ENCODE results near the gene CTXN1.
A peak's percentile ranks its signal among the peaks of the same experiment; 100 is the strongest.

The CTXN1 gene

GRCh38 chr19:7915250-7916102, 10.5 kb downstream of the CTXN1 start:
- peaks cover 9% of the 10 kb centered on the region for H3K27me3 Mint-ChIP-seq
- peak overlapping the region; percentile 76 for H3K4me3 Mint-ChIP-seq
- no peaks in the 10 kb centered on the region for H3K36me3 Mint-ChIP-seq
- no peaks in the 10 kb centered on the region for H3K9me3 Mint-ChIP-seq (ENCODE audit: low read depth)
- H3K4me1 Mint-ChIP-seq (ENCODE audit: low read depth) = peaks cover 21% of the 10 kb centered on the region
- no peak overlapping the region for H3K27ac Mint-ChIP-seq

GRCh38 chr19:7914598-7915045, 11.3 kb downstream of the CTXN1 start, which contains the start of gene TGFBR3L:
TSS of gene TGFBR3L (plus strand) at chr19:7914830.
- Mint-ChIP-seq H3K4me3 (peak within 1 kb of the TSS; percentile 76), H3K9me3 (ENCODE audit: low read depth) (no peaks in the 10 kb centered on the region), H3K27me3 (peaks cover 6% of the 10 kb centered on the region), H3K27ac (no peak within 1 kb of the TSS), H3K36me3 (no peaks in the 10 kb centered on the region), H3K4me1 (ENCODE audit: low read depth) (peaks cover 16% of the 10 kb centered on the region)

GRCh38 chr19:7914099-7914498, 11.8 kb downstream of the CTXN1 start:
- Mint-ChIP-seq H3K36me3 (no peaks in the 10 kb centered on the region), H3K27ac (no peak overlapping the region), H3K27me3 (peaks cover 5% of the 10 kb centered on the region), H3K4me1 (ENCODE audit: low read depth) (peaks cover 14% of the 10 kb centered on the region), H3K9me3 (ENCODE audit: low read depth) (no peaks in the 10 kb centered on the region), H3K4me3 (no peak overlapping the region)

- Mint-ChIP-seq H3K4me1 (ENCODE audit: low read depth) (peaks cover 14% of the 10 kb centered on the region), H3K36me3 (no peaks in the 10 kb centered on the region), H3K9me3 (ENCODE audit: low read depth) (no peaks in the 10 kb centered on the region), H3K27me3 (peaks cover 5% of the 10 kb centered on the region), H3K4me3 (no peak overlapping the region), H3K27ac (no peak overlapping the region)
Measured at GRCh38 chr19:7913652-7914051, 12.3 kb downstream of the CTXN1 start.

- H3K4me1 Mint-ChIP-seq (ENCODE audit: low read depth) = peaks cover 9% of the 10 kb centered on the region
- H3K27me3 Mint-ChIP-seq = peaks cover 5% of the 10 kb centered on the region
- H3K27ac Mint-ChIP-seq = no peak overlapping the region
- no peaks in the 10 kb centered on the region for H3K9me3 Mint-ChIP-seq (ENCODE audit: low read depth)
- H3K4me3 Mint-ChIP-seq = no peak overlapping the region
- H3K36me3 Mint-ChIP-seq = no peaks in the 10 kb centered on the region
Measured at GRCh38 chr19:7912697-7913564, 13.0 kb downstream of the CTXN1 start.

GRCh38 chr19:7912144-7912696, 13.7 kb downstream of the CTXN1 start:
- H3K4me3 Mint-ChIP-seq = no peak overlapping the region
- no peaks in the 10 kb centered on the region for H3K36me3 Mint-ChIP-seq
- no peak overlapping the region for H3K27ac Mint-ChIP-seq
- H3K9me3 Mint-ChIP-seq (ENCODE audit: low read depth) = no peaks in the 10 kb centered on the region
- peaks cover 7% of the 10 kb centered on the region for H3K4me1 Mint-ChIP-seq (ENCODE audit: low read depth)
- peaks cover 5% of the 10 kb centered on the region for H3K27me3 Mint-ChIP-seq

- H3K4me3 Mint-ChIP-seq = no peak overlapping the region
- H3K27me3 Mint-ChIP-seq = peaks cover 4% of the 10 kb centered on the region
- no peaks in the 10 kb centered on the region for H3K9me3 Mint-ChIP-seq (ENCODE audit: low read depth)
- no peak overlapping the region for H3K27ac Mint-ChIP-seq
- H3K36me3 Mint-ChIP-seq = no peaks in the 10 kb centered on the region
- H3K4me1 Mint-ChIP-seq (ENCODE audit: low read depth) = peaks cover 6% of the 10 kb centered on the region
Measured at GRCh38 chr19:7911508-7912143, 14.3 kb downstream of the CTXN1 start.

GRCh38 chr19:7910321-7911161, 15.4 kb downstream of the CTXN1 start:
- H3K4me3 Mint-ChIP-seq = no peak overlapping the region
- no peak overlapping the region for H3K27ac Mint-ChIP-seq
- H3K9me3 Mint-ChIP-seq (ENCODE audit: low read depth) = no peaks in the 10 kb centered on the region
- H3K4me1 Mint-ChIP-seq (ENCODE audit: low read depth) = peaks cover 8% of the 10 kb centered on the region
- peaks cover 2% of the 10 kb centered on the region for H3K27me3 Mint-ChIP-seq
- peaks cover 1% of the 10 kb centered on the region for H3K36me3 Mint-ChIP-seq

- H3K27me3 Mint-ChIP-seq = no peaks in the 10 kb centered on the region
- H3K4me3 Mint-ChIP-seq = no peak overlapping the region
- peaks cover 2% of the 10 kb centered on the region for H3K36me3 Mint-ChIP-seq
- H3K4me1 Mint-ChIP-seq (ENCODE audit: low read depth) = peaks cover 13% of the 10 kb centered on the region
- H3K9me3 Mint-ChIP-seq (ENCODE audit: low read depth) = no peaks in the 10 kb centered on the region
- no peak overlapping the region for H3K27ac Mint-ChIP-seq
Measured at GRCh38 chr19:7909471-7910067, 16.4 kb downstream of the CTXN1 start.

- Mint-ChIP-seq H3K4me1 (ENCODE audit: low read depth) (peaks cover 14% of the 10 kb centered on the region), H3K27me3 (no peaks in the 10 kb centered on the region), H3K4me3 (no peak overlapping the region), H3K27ac (no peak overlapping the region), H3K9me3 (ENCODE audit: low read depth) (no peaks in the 10 kb centered on the region), H3K36me3 (peaks cover 2% of the 10 kb centered on the region)
Measured at GRCh38 chr19:7908742-7909461, 17.0 kb downstream of the CTXN1 start.

GRCh38 chr19:7908078-7908699, 17.7 kb downstream of the CTXN1 start:
- no peaks in the 10 kb centered on the region for H3K9me3 Mint-ChIP-seq (ENCODE audit: low read depth)
- H3K4me3 Mint-ChIP-seq = no peak overlapping the region
- peaks cover 16% of the 10 kb centered on the region for H3K4me1 Mint-ChIP-seq (ENCODE audit: low read depth)
- no peak overlapping the region for H3K27ac Mint-ChIP-seq
- H3K36me3 Mint-ChIP-seq = peaks cover 2% of the 10 kb centered on the region
- H3K27me3 Mint-ChIP-seq = no peaks in the 10 kb centered on the region

- Mint-ChIP-seq H3K27ac (no peak overlapping the region), H3K27me3 (no peaks in the 10 kb centered on the region), H3K4me1 (ENCODE audit: low read depth) (peaks cover 20% of the 10 kb centered on the region), H3K9me3 (ENCODE audit: low read depth) (no peaks in the 10 kb centered on the region), H3K36me3 (peaks cover 2% of the 10 kb centered on the region), H3K4me3 (no peak overlapping the region)
Measured at GRCh38 chr19:7907544-7907943, 18.4 kb downstream of the CTXN1 start.

- Mint-ChIP-seq H3K4me3 (no peak overlapping the region), H3K27me3 (no peaks in the 10 kb centered on the region), H3K36me3 (peaks cover 2% of the 10 kb centered on the region), H3K27ac (no peak overlapping the region), H3K4me1 (ENCODE audit: low read depth) (peaks cover 22% of the 10 kb centered on the region), H3K9me3 (ENCODE audit: low read depth) (no peaks in the 10 kb centered on the region)
Measured at GRCh38 chr19:7907122-7907521, 18.8 kb downstream of the CTXN1 start.
